Suppressor macrophage treated with lipopolysaccharide for 4 hours (primary cell): ENCODE results near the gene GMEB2.
"Not testable (repeated sequence)": the region's sequence is repeated elsewhere in the genome, so short reads cannot be mapped to it uniquely, and the experiment has no call there.

Experiments used
- DNase-seq: peaks from one replicate; pipeline ENCODE4 v3.0.0-alpha.2; 2020

The GMEB2 gene

GRCh38 chr20:63626424-63627128 is at the start of gene GMEB2:
Gene GMEB2, minus strand, starts transcription at chr20:63627101. Its CDS starts 7,704 bp downstream, at chr20:63619397.
- DNase-seq: peak; percentile 86

GRCh38 chr20:63675681-63676368 is 48.9 kb upstream of the GMEB2 start:
- no peak for DNase-seq

GRCh38 chr20:63673951-63674350 is 47.0 kb upstream of the GMEB2 start:
- DNase-seq: no peak

- DNase-seq: no peak
Observed at GRCh38 chr20:63672666-63673065, 45.8 kb upstream of the GMEB2 start.

GRCh38 chr20:63671695-63672094 is 44.8 kb upstream of the GMEB2 start:
- not testable (repeated sequence) for DNase-seq

- no peak for DNase-seq
Observed at GRCh38 chr20:63668351-63668750, 41.5 kb upstream of the GMEB2 start.

GRCh38 chr20:63667858-63668257 is 41.0 kb upstream of the GMEB2 start:
- no peak for DNase-seq

- DNase-seq: no peak
Observed at GRCh38 chr20:63665708-63666107, 38.8 kb upstream of the GMEB2 start.

GRCh38 chr20:63664861-63665594 is 38.1 kb upstream of the GMEB2 start:
- DNase-seq: no peak

GRCh38 chr20:63664143-63664851 is 37.4 kb upstream of the GMEB2 start:
- DNase-seq: no peak

GRCh38 chr20:63663332-63664066 is 36.6 kb upstream of the GMEB2 start:
- no peak for DNase-seq

- DNase-seq: no peak
Observed at GRCh38 chr20:63662813-63663189, 35.9 kb upstream of the GMEB2 start.

GRCh38 chr20:63661959-63662812 is 35.3 kb upstream of the GMEB2 start:
- DNase-seq: no peak

GRCh38 chr20:63661108-63661507 is 34.2 kb upstream of the GMEB2 start:
- no peak for DNase-seq

GRCh38 chr20:63660622-63661021 is 33.7 kb upstream of the GMEB2 start:
- DNase-seq: no peak

GRCh38 chr20:63660174-63660573 is 33.3 kb upstream of the GMEB2 start:
- DNase-seq: not testable (repeated sequence)

- no peak for DNase-seq
Observed at GRCh38 chr20:63659370-63659769, 32.5 kb upstream of the GMEB2 start.

- DNase-seq: peak; percentile 66
Observed at GRCh38 chr20:63658749-63659187, 31.9 kb upstream of the GMEB2 start.

- DNase-seq: peak; percentile 95
Observed at GRCh38 chr20:63657937-63658748, 31.2 kb upstream of the GMEB2 start, which contains the start of gene RTEL1. Gene RTEL1, plus strand, starts transcription at chr20:63658312. Its CDS starts 1,091 bp downstream, at chr20:63659403.

- DNase-seq: no peak
Observed at GRCh38 chr20:63657260-63657936, 30.5 kb upstream of the GMEB2 start.
